ENCODE measurements around the gene IL17B. TPM values are rescaled to one million over a fixed set of nuclear protein-coding genes. Genes with fewer than 3 reads are reported as not detected.

The IL17B gene
- total RNA-seq, 1 experiment from 2014 or later = not detected

GRCh38 chr5:149325166-149325735 is 53.8 kb downstream of the IL17B start:
- no peaks in the 10 kb centered on the region for H3K27me3 Mint-ChIP-seq (ENCODE audit: insufficient read depth, unreplicated experiment)
- peak; percentile 92 for DNase-seq (ENCODE audit: unreplicated experiment)
- no peak overlapping the region for H3K4me3 Mint-ChIP-seq (ENCODE audit: unreplicated experiment)
- ChIA-PET POLR2A (interaction anchor here (0.6 to 7.3 kb wide), 17 partner anchors 9 to 239 kb away, joined by 3 to 213 read pairs (median 3); partner anchors contain the start of genes ABLIM3, CSNK1A1, GRPEL2 and PCYOX1L), CTCF (interaction anchor here (0.6 to 27.3 kb wide), 15 partner anchors 8 to 1467 kb away, joined by 3 to 1231 read pairs (median 3); partner anchors contain the start of genes GRPEL2, IL17B and PCYOX1L)
- no peak for TF ChIP-seq CTCF (IDR thresholded peaks at IDR 0.05; ENCODE audit: unreplicated experiment)
- H3K4me1 Mint-ChIP-seq (ENCODE audit: insufficient read depth, unreplicated experiment) = peaks cover 36% of the 10 kb centered on the region
- peak overlapping the region; percentile 96 for H3K27ac Mint-ChIP-seq (ENCODE audit: low read depth, unreplicated experiment)
- BruUV-seq (replicated peaks) = no TSS peak
- peaks cover 6% of the 10 kb centered on the region for H3K36me3 Mint-ChIP-seq (ENCODE audit: insufficient read depth, unreplicated experiment)
- intact Hi-C loops (cut with micrococcal nuclease) = no loop called here
- no peaks in the 10 kb centered on the region for H3K9me3 Mint-ChIP-seq (ENCODE audit: unreplicated experiment)

- DNase-seq (ENCODE audit: unreplicated experiment) = no peak
- peak overlapping the region; percentile 96 for H3K27ac Mint-ChIP-seq (ENCODE audit: low read depth, unreplicated experiment)
- CTCF ChIA-PET = interaction anchor here (0.6 to 27.3 kb wide), 13 partner anchors 8 to 1467 kb away, joined by 3 to 1231 read pairs (median 5); partner anchors contain the start of genes GRPEL2, IL17B and PCYOX1L
- TF ChIP-seq CTCF (IDR thresholded peaks at IDR 0.05; ENCODE audit: unreplicated experiment) = no peak
- H3K4me1 Mint-ChIP-seq (ENCODE audit: insufficient read depth, unreplicated experiment) = peaks cover 38% of the 10 kb centered on the region
- peaks cover 6% of the 10 kb centered on the region for H3K36me3 Mint-ChIP-seq (ENCODE audit: insufficient read depth, unreplicated experiment)
- POLR2A ChIA-PET = interaction anchor here (0.6 to 7.3 kb wide), 16 partner anchors 10 to 284 kb away, joined by 3 to 213 read pairs (median 5); partner anchors contain the start of genes ABLIM3, CSNK1A1, GRPEL2 and PCYOX1L
- no TSS peak for BruUV-seq (replicated peaks)
- intact Hi-C loops (cut with micrococcal nuclease) = loop anchor here (5.0 kb wide), 1 partner anchor 33 kb away; the partner anchor contains the start of gene PCYOX1L
- no peaks in the 10 kb centered on the region for H3K27me3 Mint-ChIP-seq (ENCODE audit: insufficient read depth, unreplicated experiment)
- no peak overlapping the region for H3K4me3 Mint-ChIP-seq (ENCODE audit: unreplicated experiment)
- H3K9me3 Mint-ChIP-seq (ENCODE audit: unreplicated experiment) = no peaks in the 10 kb centered on the region
Observed at GRCh38 chr5:149324641-149325040, 54.5 kb downstream of the IL17B start.

Other genes with a start within 250 kb of the IL17B start
- 168 and 206 TPM in 2 replicates for gene ABLIM3, start 237.8 kb downstream of the IL17B start, total RNA-seq (2022)
- 4.8 TPM in 2 replicates for gene AFAP1L1, start 107.4 kb downstream of the IL17B start, total RNA-seq (2022)
- 69.5 and 86.6 TPM in 2 replicates for gene GRPEL2, start 33.8 kb downstream of the IL17B start, total RNA-seq (2022)
- gene PCYOX1L, start 21.2 kb downstream of the IL17B start, total RNA-seq (2022) = 7.7 and 8.0 TPM in 2 replicates
- gene CSNK1A1, start 172.1 kb upstream of the IL17B start, total RNA-seq (2022) = 666 and 744 TPM in 2 replicates
- 3.9 and 5.1 TPM in 2 replicates for gene ARHGEF37, start 202.2 kb upstream of the IL17B start, total RNA-seq (2022)

Measured in MCF 10A (cell line).